ENCODE results near the gene RAG2.
"Not testable (repeated sequence)": the region's sequence is repeated elsewhere in the genome, so short reads cannot be mapped to it uniquely, and the experiment has no call there.

RAG2 gene

DNA sequence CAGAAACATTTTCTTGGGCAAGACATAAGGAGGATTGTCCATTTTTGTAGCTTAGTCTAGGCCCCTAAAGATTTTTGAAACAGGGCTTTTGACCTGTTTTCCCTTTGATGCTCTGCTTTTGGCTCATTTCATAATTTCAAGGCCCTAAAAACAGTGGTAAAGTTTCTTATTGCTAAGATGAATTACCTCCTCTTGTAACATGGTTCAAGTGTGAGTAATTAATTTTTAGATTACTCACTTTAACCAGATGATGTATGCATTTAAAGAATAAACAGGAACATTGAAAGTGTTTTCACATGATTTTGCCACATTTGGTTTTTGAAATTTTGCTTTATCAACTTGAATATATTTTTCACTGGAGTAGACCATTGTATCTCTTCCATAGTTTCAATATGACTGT, 1.2 kb downstream of the RAG2 start:
- DNase-seq, result no peak

DNA sequence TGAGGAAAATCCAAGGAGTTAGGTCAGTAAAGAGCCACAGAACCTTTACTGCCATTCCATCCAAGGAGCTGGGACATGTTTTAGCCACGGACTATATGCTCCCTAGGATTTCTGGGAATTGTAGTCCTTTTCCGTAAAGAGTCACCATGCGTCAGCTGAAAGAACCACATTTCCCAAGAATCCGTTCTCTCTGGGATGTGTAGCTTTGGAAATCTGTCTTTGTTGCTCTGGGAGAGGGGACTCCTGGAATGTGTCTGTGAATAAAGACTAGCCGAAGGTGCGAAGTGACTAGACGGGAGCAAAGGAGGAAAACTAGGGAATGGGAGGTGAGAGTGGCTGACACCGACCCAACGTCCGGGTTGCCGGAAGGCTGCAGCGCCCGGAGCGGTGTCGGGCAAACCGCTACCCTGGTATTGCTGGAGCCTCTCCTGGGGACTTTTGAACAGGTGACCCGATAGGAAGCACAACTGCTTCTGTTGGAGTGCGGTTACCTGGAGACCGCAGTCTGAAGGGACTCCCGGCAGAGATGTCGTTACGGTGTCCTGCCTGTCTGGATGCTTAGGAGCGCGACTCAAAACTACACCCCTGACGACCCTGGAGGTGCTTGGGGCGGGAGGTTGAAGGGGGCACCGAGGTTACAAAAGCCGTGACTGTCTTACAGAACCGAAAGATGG, 3.6 kb downstream of the RAG2 start, which contains the start of gene IFTAP:
Gene IFTAP, plus strand, starts transcription at position 187 of the 674 bp plus-strand sequence. CDS start 15,602 bp downstream, outside the sequence.
- peak; percentile 23 to 29 for DNase-seq

DNA sequence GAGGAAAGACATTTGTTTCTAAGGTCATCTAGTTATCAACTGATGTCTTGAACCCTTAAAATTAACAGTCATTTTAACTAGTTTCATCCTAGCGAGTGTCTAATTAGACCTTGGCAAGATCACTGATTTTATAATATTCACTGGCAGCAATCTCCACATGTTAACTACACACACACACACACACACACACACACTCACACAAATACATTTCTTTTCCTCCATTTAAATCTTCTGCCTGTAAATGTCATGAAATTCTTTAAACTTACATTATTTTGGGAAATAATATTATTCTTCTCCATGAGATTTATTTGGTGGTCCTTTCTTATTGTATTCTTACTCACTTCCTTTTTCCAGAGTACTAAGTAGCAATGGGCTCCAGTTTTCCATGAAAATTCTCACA, 6.6 kb downstream of the RAG2 start:
- no peak for DNase-seq

DNA sequence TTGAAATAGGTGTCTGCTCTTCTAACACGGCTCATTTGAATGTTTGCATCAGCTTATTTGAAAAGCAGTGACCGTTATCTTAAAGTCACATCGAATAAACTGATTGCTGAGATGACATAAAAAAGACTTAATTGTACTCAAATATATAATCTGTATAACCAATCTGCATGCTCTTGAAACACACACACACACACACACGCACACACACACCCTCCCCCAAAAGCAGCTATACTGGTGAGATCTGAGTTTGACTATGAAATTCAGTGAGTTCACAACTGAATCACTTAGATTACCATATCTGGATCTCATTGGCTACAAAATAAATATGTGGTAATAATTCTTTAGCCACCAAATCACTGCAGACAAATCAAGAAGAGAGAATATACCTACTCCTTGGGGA, 7.5 kb downstream of the RAG2 start:
- no peak for DNase-seq

DNA sequence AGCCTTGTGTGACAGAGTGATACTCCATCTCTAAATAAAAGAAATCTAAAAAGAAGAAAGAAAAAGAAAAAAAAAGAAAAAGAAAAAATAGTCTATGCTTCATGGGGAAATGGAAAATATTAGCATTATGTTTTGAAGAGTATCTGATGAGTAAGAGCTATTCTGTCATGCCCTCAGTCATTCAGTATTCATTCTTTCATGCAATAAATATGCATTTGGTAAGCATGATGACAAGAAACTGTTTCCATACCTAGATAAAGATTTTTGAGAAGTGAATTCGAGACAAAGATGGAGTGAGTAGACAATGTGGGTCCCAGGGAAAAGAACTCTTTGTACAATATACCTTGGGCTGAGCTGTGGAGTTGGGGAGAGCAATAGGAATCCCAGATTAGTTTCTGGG, 9.9 kb downstream of the RAG2 start:
- no peak for DNase-seq

DNA sequence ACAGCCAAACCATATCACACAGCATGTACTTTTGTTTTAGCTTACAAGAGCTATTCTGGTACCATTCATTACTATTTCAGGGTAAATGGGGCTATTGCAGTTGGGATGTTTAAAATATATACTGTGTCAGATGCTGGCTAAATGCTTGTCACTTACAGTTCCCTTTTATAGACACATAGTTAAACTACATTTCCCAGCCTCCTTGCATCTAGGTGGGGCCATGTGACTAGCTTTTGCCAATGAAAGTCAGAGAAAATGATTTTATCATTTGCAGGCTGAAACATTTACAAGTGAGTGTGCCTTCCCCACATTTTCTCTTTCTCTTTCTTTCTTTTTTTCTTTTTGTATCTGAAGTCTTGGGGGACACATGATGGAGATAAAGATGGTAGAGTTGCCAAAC, 11.5 kb downstream of the RAG2 start:
- no peak for DNase-seq

DNA sequence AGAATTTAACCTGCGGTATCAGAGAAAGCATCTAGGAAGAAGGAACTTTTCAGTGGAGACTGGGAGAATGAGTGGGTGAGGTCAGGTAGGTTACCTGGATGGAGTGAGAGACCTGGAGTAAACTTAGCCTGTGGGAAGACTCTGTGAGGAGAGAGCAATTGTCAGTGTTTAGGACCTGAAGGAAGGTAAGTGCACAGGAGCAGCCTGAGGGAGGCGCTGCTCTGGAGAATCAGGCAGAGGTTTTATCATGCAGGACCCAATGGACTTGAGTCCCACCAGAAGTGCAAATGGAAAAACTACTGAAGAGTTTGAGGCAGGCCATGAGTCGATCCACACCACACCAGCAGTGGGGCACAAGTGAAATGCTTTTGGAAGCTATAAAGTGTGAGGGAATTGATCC, 14.4 kb downstream of the RAG2 start:
- no peak for DNase-seq

DNA sequence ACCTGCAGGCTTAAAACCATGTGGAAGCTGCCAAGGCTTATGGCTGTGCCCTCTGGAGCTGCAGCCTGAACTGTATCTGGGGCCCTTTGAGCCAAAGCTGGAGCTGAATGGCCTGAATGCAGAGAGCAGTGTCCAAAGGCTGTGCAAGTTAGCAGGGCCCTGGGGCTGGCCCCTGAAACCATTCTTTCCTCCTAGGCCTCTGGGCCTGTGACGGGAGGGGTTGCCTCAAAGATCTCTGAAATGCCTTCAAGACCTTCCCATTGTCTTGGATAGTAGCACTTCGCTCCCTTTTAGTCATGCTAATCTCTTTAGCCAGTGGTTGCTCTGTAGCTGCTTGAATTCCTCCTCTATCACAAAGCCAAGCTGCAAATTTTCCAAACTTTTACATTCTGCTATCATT, 16.5 kb downstream of the RAG2 start:
- DNase-seq, result no peak

DNA sequence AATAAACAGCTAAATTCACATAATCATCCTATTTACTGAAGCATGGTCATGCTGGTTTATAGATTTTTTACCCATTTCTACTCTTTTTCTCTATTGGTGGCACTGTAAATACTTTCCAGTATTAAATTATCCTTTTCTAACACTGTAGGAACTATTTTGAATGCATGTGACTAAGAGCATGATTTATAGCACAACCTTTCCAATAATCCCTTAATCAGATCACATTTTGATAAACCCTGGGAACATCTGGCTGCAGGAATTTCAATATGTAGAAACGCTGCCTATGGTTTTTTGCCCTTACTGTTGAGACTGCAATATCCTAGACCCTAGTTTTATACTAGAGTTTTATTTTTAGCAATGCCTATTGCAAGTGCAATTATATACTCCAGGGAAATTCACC, 19.6 kb downstream of the RAG2 start:
- DNase-seq, result no peak

DNA sequence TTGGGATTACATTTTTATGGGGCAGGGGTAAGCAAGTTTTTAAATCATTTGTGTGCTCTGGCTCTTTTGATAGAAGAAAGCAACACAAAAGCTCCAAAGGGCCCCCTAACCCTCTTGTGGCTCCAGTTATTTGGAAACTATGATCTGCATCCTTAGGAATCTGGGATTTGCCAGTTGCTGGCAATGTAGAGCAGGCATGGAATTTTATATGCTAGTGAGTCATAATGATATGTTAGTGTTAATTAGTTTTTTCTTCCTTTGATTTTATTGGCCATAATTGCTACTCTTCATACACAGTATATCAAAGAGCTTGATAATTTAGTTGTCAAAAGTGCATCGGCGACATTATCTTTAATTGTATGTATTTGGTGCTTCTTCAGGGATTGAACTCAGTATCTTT, 20.2 kb downstream of the RAG2 start:
- DNase-seq, result no peak

DNA sequence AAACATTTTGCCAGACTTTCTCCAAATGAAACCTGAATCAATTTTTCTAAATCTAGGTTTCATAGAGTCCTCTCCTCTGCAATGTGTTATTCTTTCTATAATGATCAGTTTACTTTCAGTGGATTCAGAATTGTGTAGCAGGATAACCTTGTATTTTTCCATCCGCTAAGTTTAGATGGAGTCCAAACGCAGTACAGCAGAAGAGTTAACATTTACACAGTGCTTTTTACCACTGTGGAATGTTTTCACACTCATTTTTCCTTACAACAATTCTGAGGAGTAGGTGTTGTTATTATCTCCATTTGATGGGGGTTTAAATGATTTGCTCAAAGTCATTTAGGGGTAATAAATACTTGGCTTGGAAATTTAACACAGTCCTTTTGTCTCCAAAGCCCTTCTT, 20.7 kb downstream of the RAG2 start:
- DNase-seq, result no peak

DNA sequence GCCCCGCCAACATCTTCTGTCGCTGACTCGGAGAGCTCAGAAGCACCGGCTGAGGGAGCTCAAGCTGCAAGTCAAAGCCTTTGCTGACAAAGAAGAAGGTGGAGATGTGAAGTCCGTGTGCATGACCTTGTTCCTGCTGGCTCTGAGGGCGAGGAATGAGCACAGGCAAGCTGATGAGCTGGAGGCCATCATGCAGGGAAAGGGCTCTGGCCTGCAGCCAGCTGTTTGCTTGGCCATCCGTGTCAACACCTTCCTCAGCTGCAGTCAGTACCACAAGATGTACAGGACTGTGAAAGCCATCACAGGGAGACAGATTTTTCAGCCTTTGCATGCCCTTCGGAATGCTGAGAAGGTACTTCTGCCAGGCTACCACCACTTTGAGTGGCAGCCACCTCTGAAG, 23.6 kb downstream of the RAG2 start:
- no peak for DNase-seq

DNA sequence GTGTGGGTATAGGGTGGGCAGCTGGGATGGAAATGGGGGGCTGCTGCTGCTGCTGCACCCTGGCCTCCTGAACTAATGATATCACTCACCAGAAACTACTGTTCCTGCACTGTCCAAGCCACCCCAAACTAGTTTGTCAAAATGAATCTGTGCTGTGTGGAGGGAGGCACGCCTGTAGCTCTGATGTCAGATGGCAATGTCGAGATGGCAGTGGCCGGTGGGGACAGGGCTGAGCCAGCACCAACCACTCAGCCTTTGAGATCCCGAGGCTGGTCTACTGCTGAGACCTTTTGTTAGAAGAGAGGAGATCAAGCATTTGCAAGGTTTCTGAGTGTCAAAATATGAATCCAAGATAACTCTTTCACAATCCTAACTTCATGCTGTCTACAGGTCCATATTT, 28.9 kb downstream of the RAG2 start:
- no peak for DNase-seq

DNA sequence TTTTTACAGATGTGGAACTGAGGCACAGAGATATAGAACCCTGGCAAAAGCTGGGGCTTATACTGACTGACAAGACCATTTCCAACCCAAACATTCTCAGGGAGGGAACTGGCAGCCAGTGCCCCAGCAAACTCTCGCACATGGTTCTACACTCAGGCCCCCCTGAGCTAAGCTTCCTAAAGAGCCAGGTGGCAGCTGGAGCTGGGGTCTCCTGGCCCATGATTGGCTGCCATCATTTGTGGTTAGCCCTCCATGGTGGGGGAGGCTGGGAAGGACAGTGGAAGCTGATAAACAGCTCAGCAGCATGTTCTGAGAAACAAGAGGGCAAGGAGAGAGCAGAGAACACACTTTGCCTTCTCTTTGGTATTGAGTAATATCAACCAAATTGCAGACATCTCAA, 30.3 kb downstream of the RAG2 start, which contains the start of gene RAG1:
Gene RAG1, plus strand, starts transcription at position 314 of the 400 bp plus-strand sequence. CDS start 5,298 bp downstream, outside the sequence.
- DNase-seq, result no peak

DNA sequence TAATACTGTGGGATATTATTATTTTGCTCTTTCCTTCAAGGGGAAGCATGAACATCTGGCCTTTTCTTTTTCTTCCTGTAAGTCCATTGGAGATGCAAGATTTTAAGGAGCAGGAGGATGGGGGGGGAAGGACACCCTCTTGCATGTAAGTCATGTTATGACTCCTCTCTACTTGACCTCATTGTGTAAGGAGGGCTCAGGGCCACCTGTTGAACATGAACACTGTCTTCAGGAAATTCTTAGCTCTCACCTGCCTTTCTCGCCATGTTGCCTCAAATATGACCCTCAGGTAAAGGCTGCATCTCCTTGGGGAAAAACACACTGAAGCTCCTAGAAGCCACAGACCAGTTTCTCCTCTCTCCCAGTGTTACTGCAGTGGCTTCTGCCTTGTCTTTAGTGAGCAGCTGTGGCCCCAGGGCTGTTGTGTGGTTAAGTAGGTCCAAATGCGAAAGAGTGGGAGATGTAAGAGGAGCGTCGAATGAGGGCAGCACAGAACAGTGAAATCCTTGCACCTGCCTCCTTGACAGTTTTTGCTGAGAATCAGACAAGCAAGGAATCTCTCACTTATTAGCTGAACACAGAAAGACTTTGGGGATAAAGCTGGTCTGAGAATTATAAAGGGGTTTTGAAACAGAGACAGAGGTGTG, 31.5 kb downstream of the RAG2 start:
- no peak for DNase-seq

DNA sequence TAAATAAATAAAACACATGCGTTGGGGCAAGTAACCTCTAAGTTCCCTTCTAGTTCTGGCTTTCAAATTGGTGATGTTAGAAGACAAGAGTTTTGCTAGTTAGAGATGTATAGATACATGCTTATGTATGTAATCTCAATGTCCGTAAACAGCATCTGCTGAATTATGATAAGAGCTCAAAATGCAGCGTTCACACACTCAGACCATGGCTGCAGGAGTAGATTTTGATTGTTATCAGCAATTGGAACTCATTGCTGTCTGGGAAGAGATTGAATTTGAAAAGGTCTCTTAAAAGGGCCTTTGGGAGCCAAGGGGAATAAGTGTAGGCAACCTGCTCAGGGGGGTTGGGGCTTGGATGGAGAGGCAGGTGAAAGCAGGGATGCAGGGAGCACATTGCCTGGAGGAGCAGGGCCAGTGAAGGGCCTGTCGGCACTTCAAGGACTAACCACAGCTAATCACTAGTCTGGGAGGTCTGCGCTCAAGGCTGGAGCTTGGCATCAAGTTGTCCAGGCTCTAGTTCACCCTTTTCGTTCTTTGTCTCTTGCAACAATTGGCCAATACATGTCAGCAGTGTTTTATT, 32.9 kb downstream of the RAG2 start:
- DNase-seq, result no peak

DNA sequence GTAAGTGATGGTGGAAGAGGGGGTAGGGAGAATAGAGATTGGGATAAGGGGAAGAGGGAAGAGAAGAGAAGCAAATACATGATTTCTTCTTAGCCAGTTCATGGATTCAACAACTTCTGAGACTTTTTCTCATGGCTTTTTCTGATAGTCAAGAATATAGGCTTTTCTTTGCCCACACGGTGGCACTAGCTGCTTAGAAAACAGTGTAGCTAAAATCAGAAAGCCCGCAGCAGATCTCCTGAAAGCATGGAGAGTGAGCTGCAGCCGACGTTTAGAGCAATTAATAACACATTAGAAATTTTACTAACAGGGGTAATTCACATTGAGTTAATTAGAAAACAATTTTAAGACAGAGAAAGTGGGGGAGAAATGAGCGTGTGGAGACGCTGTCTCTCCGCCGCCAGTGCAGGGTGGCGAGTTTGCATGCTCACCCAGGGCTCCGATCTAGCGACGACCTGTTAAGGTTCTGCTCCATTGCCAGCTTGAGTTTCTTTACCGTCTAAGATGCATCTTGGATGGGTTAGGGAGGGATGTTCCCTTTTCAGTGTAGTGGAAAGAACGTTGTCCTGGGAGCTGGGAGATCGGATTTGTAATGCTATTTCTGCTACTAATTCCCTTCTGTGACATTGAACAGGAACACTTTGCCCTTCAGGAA, 33.5 kb downstream of the RAG2 start:
- peak; percentile 32 to 63 for DNase-seq

DNA sequence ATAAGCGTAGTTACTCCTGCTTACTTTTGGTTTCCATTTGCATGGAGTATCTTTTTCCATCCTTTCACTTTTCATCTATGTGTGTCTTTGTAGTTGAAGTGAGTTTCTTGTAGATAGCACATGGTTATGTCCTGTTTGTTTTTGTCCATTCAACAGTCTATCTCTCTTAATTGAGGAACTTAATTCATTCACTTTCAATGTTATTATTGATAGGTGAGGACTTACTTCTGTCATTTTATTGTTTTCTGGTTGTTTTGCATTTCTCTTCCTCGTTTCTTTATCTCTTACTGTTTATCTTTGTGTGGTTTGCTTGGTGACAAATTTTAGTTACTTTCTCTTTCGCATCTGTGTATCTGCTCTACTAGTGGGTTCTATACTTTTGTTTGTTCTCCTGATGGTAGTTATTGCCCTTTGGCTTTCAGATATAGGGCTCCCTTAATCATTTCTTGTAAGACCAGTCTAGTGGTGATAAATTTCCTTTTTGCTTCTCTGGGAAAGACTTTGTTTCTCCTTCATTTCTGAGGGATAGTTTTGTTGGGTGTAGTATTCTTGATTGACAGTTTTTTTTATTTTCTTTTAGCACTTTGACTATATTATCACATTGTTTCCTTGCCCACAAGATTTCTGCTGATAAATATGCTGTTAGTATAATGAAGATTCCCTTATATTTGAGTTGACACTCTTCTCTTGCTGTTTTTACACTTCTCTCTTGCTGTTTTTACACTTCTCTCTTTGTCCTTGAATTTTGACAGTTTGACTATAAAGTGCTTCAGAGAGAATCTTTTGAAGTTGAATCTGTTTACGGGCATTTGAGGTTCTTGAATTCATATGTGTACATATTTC, 39.2 kb downstream of the RAG2 start:
- DNase-seq, result peak in 1 of 2 donors; percentile 41

DNA sequence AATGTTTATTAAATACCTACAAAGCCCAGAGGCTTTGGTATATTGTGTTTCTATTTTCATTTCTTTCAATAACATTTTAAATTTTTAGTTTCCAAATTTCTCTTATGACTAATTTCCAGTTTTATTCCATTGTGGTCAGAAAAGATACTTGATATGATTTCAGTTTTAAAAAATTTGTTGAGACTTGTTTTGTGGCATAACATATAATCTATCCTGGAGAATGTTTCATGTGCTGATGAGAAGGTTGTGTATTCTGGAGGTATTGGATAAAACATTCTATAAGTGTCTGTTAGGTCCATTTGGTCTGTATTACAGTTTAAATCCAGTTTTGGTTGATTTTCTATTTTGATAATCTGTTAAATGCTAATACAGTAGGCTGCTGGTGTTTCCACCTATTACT, 40.0 kb downstream of the RAG2 start:
- no peak for DNase-seq

DNA sequence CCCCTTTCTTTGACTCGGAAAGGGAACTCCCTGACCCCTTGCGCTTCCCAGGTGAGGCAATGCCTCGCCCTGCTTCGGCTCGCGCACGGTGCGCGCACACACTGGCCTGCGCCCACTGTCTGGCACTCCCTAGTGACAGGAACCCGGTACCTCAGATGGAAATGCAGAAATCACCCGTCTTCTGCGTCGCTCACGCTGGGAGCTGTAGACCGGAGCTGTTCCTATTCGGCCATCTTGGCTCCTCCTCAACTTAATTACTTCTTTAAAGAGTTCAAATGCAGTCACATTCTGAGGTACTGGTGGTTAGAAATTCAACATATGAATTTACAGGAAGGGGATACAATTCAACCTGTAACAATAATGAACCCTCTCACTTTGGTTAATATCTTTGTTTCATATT, 40.6 kb downstream of the RAG2 start:
- not testable (repeated sequence) for DNase-seq

DNA sequence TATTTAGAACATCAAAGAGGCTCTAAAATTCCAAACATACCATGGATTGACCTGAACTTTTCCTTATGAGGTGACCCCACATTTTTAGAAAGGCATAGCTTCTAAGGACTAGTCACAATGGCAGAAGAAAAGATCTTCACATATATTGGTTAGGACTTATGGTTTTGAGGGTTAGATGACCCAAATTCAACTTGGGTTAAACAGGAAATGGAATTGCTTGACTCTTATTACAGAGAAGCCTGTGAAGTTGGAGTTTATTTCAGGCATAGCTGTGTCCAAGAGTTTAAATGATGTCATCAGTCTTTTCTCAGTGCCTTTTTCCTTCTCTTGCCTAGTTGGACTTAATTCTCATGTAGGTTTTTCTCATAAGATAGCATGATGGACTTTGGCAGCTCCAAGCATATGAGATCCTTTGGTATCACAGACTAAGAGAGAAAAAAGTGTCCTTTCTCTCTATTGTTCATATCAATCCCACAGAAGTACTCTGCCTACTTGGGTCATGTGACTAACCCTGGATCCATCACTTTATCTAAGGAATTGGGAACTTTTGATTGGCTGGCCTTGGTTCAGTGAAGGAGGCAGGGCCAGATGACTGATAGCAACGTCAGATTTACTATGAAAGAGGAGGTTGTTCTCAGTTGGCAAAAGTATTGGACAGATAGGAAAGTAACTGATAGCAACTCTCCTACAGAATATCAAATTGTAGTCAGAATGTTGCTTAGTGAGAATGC, 47.5 kb downstream of the RAG2 start:
- no peak for DNase-seq
